Measurements from ENCODE around the gene LSP1.

GRCh38 chr11:1839204-1839923, 13.5 kb upstream of the LSP1 start:
- TF ChIP-seq POLR2AphosphoS5 (IDR thresholded peaks at IDR 0.05) = no peak
- TF ChIP-seq, protein P1, sequence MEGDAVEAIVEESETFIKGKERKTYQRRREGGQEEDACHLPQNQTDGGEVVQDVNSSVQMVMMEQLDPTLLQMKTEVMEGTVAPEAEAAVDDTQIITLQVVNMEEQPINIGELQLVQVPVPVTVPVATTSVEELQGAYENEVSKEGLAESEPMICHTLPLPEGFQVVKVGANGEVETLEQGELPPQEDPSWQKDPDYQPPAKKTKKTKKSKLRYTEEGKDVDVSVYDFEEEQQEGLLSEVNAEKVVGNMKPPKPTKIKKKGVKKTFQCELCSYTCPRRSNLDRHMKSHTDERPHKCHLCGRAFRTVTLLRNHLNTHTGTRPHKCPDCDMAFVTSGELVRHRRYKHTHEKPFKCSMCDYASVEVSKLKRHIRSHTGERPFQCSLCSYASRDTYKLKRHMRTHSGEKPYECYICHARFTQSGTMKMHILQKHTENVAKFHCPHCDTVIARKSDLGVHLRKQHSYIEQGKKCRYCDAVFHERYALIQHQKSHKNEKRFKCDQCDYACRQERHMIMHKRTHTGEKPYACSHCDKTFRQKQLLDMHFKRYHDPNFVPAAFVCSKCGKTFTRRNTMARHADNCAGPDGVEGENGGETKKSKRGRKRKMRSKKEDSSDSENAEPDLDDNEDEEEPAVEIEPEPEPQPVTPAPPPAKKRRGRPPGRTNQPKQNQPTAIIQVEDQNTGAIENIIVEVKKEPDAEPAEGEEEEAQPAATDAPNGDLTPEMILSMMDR (IDR thresholded peaks at IDR 0.05) = no peak

All from transverse colon (tissue), 4 donors.